Measurements from ENCODE around the gene PTP4A1.

DNA sequence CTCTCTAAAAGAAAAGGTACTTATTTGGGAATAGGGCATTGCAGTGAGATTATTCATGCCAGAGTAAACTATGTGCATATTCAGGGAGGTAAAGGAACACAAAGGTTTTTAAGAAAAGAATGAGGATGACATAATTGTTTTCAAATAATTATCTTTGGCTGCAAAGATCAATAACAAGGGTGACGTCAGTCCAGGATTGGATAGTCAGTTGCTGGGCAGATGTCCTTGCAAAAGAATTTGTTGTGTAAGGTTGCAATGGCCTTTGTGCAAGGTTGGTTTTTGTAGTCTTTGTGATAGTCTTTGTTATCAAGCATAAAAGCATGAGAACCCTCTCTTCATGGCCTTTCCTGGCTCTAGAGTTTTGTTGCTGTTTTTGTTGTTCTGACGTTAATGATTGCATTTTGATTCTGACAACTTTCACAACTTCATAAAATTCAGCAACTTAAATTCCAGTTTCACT, 17.7 kb downstream of the PTP4A1 start:
- TF ChIP-seq GATA3 (IDR thresholded peaks at IDR 0.05; ENCODE audit: low read depth, low read length) (no peak), GATA2 (IDR thresholded peaks at IDR 0.05; ENCODE audit: low read depth, low read length) (no peak)

Data from SH-SY5Y (cell line).